ENCODE measurements around the gene TGFB1.

The TGFB1 gene

DNA sequence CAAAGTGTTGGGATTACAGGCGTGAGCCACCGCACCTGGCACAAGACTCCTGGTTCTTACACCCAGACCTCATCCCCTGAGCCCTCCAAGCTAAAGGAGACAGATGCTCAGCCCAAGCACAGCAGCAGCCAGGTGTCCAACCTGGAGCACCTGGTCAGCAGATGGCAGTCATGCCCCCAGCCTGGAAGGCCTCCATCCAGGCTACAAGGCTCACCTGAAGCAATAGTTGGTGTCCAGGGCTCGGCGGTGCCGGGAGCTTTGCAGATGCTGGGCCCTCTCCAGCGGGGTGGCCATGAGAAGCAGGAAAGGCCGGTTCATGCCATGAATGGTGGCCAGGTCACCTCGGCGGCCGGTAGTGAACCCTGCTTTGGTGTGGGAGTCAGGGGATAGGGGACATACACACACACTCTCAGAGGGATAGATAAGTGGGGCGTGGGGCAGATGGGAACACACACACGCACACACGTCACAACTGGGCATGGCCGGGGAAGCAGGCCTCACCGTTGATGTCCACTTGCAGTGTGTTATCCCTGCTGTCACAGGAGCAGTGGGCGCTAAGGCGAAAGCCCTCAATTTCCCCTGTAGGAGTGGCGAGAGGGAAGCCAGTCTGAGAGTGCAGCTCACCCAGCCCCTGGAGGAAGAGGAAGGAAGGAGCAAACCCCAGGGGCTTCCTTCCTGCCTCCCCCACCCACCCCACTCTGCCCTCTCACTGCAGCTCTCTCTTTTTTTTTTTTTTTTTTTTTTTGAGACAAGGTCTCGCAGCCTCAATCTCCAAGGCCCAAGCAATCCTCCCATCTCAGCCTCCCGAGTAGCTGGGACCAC lies 11.8 kb downstream of the TGFB1 start:
- no peak for DNase-seq (ENCODE audit: low spot score)

DNA sequence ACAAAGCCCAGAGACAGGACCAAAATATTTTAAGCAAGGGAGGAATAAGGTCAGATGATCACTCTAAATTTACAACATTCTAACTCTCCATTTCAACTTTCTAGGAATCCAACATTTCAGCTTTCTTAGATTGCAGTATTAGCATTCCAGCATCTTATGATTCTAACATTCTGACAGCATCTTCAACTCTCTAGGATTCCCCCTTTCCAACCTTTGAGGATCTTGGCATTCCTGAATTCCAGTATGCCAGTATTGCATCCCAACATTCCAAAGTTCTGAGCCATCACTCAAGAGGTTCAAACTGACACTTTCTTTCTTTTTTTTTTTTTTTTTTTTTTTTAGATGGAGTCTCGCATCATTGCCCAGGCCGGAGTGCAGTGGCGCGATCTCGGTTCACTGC lies 13.8 kb downstream of the TGFB1 start:
- DNase-seq (ENCODE audit: low spot score), result peak; percentile 60

DNA sequence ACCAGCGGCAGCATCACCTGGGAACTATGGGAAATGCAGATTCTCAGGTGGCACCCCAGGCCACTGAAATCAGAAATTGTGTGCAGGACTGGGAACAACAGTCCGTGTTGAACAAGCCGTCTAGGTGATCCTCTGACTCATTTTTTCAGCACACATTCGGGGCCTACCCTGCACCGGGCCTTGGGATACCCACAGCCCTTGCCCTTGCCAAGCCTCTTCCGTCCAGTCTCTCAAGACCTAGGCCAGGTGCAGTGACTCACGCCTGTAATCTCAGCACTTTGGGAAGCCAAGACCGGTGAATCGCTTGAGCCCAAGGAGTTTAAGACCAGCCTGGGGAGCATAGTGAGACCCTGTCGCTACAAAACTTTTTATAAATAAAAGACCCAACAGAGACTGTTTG lies 18.3 kb downstream of the TGFB1 start:
- DNase-seq (ENCODE audit: low spot score), result no peak

- DNase-seq (ENCODE audit: low spot score), result no peak
Observed at GRCh38 chr19:41334793-41335192, 18.9 kb downstream of the TGFB1 start.

DNA sequence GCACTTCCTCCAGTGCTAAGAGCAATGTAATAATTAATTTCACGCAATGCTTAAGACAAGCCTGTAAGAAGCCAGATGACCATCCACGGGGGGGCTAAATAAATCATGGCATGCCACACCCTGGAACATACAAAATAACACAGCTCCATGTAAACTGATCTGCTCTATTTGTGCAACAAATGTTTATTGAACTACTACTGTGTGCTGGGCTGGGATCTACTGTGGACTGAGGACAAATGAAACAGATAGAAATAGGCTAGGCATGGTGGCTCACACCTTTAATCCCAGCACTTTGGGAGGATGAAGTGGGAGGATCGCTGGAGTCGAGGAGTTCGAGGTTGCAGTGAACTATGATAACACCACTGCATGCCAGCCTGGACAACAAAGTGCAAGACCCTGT lies 21.3 kb downstream of the TGFB1 start:
- no peak for DNase-seq (ENCODE audit: low spot score)

GRCh38 chr19:41332000-41332399 lies 21.7 kb downstream of the TGFB1 start:
- DNase-seq (ENCODE audit: low spot score), result no peak

DNA sequence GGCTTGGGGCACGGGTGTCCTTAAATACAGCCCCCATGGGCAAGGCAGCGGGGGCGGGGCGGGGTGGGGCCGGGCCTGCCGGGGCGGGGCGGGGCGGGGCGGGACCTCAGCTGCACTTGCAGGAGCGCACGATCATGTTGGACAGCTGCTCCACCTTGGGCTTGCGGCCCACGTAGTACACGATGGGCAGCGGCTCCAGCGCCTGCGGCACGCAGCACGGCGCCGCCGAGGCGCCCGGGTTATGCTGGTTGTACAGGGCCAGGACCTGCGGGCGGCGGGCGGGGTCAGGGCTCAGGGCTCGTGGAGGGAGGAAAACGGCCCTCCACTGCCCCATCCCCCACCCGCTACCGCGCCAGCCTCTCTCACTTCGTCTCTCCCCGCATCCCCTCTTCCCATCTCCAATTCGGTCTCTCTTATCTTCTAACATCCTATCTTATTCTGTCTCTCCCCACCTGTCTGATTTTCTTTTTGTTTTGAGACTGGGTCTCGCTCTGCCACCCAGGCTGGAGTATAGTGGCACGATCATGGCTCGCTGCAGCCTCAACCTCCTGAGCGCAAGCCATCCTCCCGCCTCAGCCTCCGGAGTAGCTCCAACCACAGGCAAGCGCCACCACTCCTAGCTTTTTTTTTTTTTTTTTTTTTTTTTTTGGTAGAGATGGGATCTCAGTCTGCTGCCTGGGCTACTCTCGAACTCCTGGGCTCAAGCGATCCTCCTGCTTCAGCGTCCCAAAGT lies 22.6 kb downstream of the TGFB1 start:
- DNase-seq (ENCODE audit: low spot score), result no peak

- no peak for DNase-seq (ENCODE audit: low spot score)
Observed at GRCh38 chr19:41330481-41330880, 23.2 kb downstream of the TGFB1 start.

- no peak for DNase-seq (ENCODE audit: low spot score)
Observed at GRCh38 chr19:41328842-41329225, 24.9 kb downstream of the TGFB1 start.

GRCh38 chr19:41328157-41328841 lies 25.4 kb downstream of the TGFB1 start:
- DNase-seq (ENCODE audit: low spot score), result no peak

DNA sequence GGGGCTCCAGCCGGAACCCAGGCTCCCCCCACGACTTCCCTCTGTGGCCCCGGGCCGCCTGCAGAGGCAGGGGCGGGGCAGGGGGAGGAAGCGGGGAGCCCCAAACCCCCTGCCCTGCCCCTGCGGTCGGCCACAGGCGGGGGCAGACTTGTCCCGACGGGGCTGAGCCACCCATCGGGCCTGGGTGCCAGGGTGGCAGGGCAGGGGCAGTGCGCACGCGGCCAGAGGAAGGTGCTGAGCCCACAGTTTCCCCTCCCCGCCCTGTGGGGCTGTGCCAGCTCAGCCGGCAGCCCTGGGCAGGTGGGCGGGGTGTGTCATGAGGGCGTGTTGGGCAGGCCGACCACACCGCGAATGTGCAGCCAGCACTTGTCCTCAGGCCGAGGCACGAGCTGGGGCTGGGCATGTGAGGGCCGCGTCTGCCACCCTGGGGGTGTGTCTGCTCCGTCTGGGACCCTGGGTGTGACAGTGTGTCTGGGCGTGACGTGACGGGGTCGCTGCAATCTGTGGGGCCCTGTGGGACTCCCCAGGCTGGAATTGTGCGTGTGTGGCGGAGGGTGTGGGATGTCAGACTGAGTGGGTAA lies 26.1 kb downstream of the TGFB1 start:
- DNase-seq (ENCODE audit: low spot score), result no peak

DNA sequence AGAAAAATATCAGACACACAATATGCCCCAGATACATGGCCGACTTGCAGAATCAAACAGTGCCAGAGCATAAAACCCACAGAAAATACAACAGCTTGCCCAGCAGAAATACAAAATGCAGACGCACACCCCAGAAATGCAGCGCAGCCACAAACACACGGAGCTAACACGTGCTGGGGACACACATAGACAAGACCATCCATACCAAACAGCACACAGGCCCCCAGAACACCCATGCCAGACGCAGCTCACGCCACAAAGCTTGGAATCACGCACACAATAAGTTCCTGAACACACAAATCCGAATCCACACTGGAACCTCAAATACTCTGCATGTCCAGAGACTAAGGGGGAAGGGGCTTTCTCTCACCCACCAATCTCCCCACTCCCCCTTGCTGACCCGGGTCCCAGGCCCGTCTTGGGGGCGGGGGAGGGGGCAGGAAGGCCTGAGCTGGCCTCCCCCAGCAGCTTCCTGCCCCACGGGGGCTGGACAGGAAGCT lies 26.6 kb downstream of the TGFB1 start:
- no peak for DNase-seq (ENCODE audit: low spot score)

DNA sequence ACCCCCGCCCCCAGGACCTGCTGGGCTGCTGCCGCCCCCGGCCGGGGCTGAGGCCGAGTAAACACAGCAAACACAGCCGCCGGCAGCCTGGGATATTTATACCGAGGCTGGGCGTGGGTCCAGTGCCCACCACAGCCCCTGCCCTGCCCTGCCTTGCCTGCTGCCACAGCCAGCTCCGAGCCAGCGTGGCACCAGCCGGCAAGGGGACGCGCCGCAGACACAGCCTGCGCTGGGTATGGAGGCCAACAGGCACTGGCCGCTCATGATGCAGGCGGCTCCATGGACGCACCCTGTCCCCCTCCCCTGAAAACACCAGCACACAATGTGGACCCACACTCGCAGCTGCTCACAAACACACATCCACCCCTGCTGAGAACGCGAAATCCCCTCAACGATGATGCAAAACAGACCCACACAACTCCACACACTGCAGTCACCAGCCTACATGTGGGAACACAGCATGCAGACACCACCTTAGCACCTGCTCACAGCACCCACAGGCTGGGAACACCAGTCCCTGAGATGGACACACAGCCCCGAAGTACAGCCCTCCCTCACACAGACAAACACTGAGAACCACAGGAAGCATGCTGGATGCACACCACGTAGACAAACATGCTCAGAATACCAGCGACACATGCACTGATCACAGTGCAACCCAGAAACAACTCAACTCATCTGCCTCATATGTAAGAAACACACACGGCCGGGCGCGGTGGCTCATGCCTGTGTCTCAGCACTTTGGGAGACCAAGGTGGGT lies 27.6 kb downstream of the TGFB1 start:
- peak; percentile 57 for DNase-seq (ENCODE audit: low spot score)

- no peak for DNase-seq (ENCODE audit: low spot score)
Observed at GRCh38 chr19:41325640-41325946, 28.1 kb downstream of the TGFB1 start.

GRCh38 chr19:41324921-41325639 lies 28.6 kb downstream of the TGFB1 start:
- DNase-seq (ENCODE audit: low spot score), result peak; percentile 84

DNA sequence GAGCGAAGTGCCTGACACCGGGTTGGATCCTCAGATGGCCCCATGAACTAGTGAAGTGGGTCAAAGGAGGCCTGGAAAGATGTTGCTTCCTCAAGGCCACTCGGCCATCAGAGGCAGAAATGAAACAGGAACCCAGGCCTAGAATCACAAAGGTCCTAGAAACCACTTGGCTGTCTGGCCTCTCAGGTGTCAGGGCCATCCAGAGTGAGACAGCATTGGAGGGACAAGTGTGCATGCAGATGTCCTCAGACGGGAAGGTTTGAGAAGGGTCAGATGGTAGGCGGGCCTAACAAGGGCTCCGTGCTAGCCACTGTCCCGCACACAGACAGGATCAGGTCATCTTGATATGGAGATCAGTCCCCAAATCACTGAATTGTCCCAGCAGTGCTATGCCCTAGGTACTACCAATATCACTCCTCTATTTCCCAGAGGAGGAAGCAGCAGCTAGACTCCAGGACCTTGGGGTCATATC lies 29.5 kb downstream of the TGFB1 start:
- DNase-seq (ENCODE audit: low spot score), result no peak

DNA sequence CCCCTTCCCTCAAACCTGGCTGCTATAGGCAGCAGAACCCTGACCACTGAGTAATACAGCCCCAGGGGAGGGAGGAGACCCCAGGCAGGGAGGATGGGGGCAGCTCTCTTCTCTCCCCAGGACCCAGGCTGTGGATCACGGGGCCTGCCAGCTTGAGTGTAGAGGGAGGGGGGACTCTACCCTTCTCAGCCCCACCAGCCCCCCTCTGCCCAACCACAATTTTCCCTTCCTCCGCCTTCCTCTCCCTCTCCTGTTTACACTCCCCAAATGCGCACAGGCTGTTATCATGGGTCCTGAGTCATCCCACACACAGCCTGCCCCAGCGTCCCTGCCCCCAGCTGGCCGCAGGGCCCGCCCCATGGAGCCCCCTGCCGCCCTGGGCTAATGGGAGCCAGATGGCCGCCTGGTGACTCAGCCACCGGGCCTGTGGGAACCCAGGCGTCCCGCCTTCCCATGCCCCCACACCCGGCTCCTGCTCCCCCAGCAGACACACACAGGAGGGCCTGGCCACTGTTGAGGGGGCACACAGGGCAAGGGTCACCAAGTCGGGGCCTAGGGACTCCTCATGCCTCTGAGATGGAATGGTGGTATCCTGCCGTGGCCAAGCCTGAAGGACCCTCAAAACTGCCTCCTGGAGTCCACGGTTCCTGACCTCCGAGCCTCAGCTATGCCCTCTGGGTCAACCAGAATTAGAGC lies 30.1 kb downstream of the TGFB1 start:
- DNase-seq (ENCODE audit: low spot score), result peak; percentile 97

DNA sequence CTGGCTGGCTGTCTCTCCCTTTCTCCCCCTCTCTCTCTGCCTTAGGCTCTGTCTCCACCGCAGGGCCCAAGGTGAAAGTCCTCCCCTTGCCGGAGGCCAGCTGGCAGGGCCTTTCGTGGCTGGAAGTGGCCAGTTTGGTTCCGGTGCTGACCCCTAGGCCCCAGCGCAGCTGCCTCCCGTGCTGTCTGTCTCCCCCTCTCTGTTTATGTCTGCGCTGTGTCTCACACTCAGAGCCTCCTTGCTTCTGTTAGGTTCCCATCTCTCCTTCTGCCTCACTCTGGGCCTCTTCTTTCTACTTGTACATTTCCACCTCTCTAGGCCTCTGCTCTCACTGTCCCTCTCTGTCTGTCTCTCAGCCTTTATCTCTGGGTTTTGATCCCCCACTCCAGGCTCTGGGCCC lies 30.7 kb downstream of the TGFB1 start:
- DNase-seq (ENCODE audit: low spot score), result peak; percentile 37

GRCh38 chr19:41322451-41322850 lies 31.3 kb downstream of the TGFB1 start:
- no peak for DNase-seq (ENCODE audit: low spot score)

DNA sequence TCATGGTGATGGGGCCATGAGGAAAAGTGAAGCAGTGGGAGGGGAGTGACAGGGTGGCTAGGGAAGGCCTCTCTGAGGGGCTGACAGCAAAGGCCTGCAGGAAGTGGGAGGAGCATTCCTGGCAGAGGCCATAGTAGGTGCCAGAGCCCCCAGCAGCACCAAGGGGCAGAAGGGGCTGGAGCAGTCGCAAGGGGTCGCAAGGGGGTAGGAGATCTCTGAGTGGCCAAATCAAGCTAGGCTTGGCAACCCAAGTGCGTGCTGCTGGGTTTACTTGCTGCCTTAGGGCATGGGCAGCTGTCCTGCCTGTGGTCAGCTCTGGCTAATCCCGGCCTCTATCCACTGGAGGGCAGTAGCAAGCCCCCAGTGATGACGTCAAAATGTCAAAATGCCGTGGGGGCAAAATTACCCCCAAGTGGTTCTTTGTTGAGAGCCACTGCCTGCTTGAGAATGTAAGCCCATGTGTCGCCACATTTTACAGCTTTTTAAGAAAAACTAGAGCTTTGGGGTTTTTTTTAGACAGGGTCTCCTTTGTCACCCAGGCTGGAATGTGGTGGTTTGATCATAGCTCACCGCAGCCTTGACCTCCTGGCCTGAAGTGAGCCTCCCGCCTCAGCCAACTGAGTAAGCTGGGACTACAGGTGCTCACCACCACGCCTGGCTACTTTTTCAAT lies 32.0 kb downstream of the TGFB1 start:
- DNase-seq (ENCODE audit: low spot score), result peak; percentile 84
